H9 (cell line): Measurements from ENCODE around the gene KNSTRN. TPM values are rescaled to one million over a fixed set of nuclear protein-coding genes. Genes with fewer than 3 reads are reported as not detected.

Experiments used
- DNase-seq: peaks from one replicate; pipeline ENCODE4 v3.0.0-alpha.2; 2017
- H2AFZ ChIP-seq: one replicate; pipeline ENCODE4 v1.6.1; 2013; ENCODE audit warnings: mild to moderate bottlenecking, low read length, control low read depth, moderate library complexity
- H2AK5ac ChIP-seq: 2 replicates; pipeline ENCODE4 v1.6.1; 2013; ENCODE audit warnings: low read length, control low read depth, mixed read lengths; ENCODE audit not compliant: insufficient read length
- H2BK120ac ChIP-seq: one replicate; pipeline ENCODE4 v1.6.1; 2013; ENCODE audit warnings: low read depth, mild to moderate bottlenecking, low read length, control low read depth, inconsistent platforms; ENCODE audit not compliant: poor library complexity, severe bottlenecking
- H2BK12ac ChIP-seq: 2 replicates; pipeline ENCODE4 v1.6.1; 2013; ENCODE audit warnings: low read length, control low read depth, mixed read lengths, low read depth; ENCODE audit not compliant: insufficient read length
- H2BK15ac ChIP-seq: 2 replicates; pipeline ENCODE4 v1.6.1; 2013; ENCODE audit warnings: low read depth, low read length, control low read depth
- H2BK20ac ChIP-seq: one replicate; pipeline ENCODE4 v1.6.1; 2013; ENCODE audit warnings: low read depth, mild to moderate bottlenecking, low read length, control low read depth, inconsistent platforms; ENCODE audit not compliant: poor library complexity, severe bottlenecking
- H2BK5ac ChIP-seq: 2 replicates; pipeline ENCODE4 v1.6.1; 2013; ENCODE audit warnings: low read length, control low read depth, mixed read lengths; ENCODE audit not compliant: insufficient read length
- H3K14ac ChIP-seq: 2 replicates; pipeline ENCODE4 v1.6.1; 2013; ENCODE audit warnings: low read length, control low read depth; ENCODE audit not compliant: insufficient read depth
- H3K18ac ChIP-seq: 2 replicates; pipeline ENCODE4 v1.6.1; 2013; ENCODE audit warnings: low read depth, mild to moderate bottlenecking, mixed read lengths, low read length, control low read depth; ENCODE audit not compliant: insufficient read length
- H3K23ac ChIP-seq: 2 replicates; pipeline ENCODE4 v1.6.1; 2013; ENCODE audit warnings: low read length, control low read depth, mixed read lengths, low read depth; ENCODE audit not compliant: insufficient read length
- H3K23me2 ChIP-seq: 2 replicates; pipeline ENCODE4 v1.6.1; 2013; ENCODE audit warnings: low read depth, mild to moderate bottlenecking, mixed read lengths, low read length, control low read depth; ENCODE audit not compliant: insufficient read length, poor library complexity, severe bottlenecking
- H3K27ac ChIP-seq: 2 replicates; pipeline ENCODE4 v1.5.1; 2013; ENCODE audit warnings: low read length, control low read depth, mixed read lengths, low read depth; ENCODE audit not compliant: insufficient read length
- H3K27me3 ChIP-seq: 2 replicates; pipeline ENCODE4 v1.6.1; 2013; ENCODE audit warnings: low read length, control low read depth, inconsistent platforms; ENCODE audit not compliant: insufficient read depth
- H3K4ac ChIP-seq: 2 replicates; pipeline ENCODE4 v1.6.1; 2013; ENCODE audit warnings: low read depth, mild to moderate bottlenecking, control low read depth, inconsistent platforms, low read length, moderate library complexity
- H3K4me1 ChIP-seq: 2 replicates; pipeline ENCODE4 v1.6.1; 2013; ENCODE audit warnings: low read length, control low read depth, inconsistent platforms; ENCODE audit not compliant: insufficient read depth
- H3K4me2 ChIP-seq: 2 replicates; pipeline ENCODE4 v1.6.1; 2013; ENCODE audit warnings: low read length, control low read depth, mixed read lengths; ENCODE audit not compliant: insufficient read length, insufficient read depth
- H3K56ac ChIP-seq: 2 replicates; pipeline ENCODE4 v1.6.1; 2013; ENCODE audit warnings: low read depth, mild to moderate bottlenecking, mixed read lengths, low read length, control low read depth; ENCODE audit not compliant: insufficient read length
- H3K79me1 ChIP-seq: 2 replicates; pipeline ENCODE4 v1.6.1; 2013; ENCODE audit warnings: low read depth, mild to moderate bottlenecking, moderate library complexity, low read length, control low read depth, inconsistent platforms; ENCODE audit not compliant: insufficient read depth, poor library complexity, severe bottlenecking
- H3K79me2 ChIP-seq: 2 replicates; pipeline ENCODE4 v1.6.1; 2013; ENCODE audit warnings: low read length, control low read depth, inconsistent platforms; ENCODE audit not compliant: insufficient read depth
- H3K9ac ChIP-seq: 2 replicates; pipeline ENCODE4 v1.6.1; 2013; ENCODE audit warnings: low read length, control low read depth, mixed read lengths; ENCODE audit not compliant: insufficient read length; ENCODE audit errors: extremely low read depth
- H3K9me3 ChIP-seq: one replicate; pipeline ENCODE4 v1.6.1; 2013; ENCODE audit warnings: low read depth, low read length, inconsistent platforms; ENCODE audit not compliant: control insufficient read depth
- H3T11ph ChIP-seq: one replicate; pipeline ENCODE4 v1.6.1; 2013; ENCODE audit warnings: mild to moderate bottlenecking, low read length, control low read depth, inconsistent platforms
- H4K20me1 ChIP-seq: one replicate; pipeline ENCODE4 v1.6.1; 2013; ENCODE audit not compliant: control insufficient read depth, insufficient read length, insufficient read depth
- H4K5ac ChIP-seq: 2 replicates; pipeline ENCODE4 v1.6.1; 2013; ENCODE audit warnings: low read depth, mild to moderate bottlenecking, mixed read lengths, low read length, control low read depth; ENCODE audit not compliant: insufficient read length
- H4K8ac ChIP-seq: replicated peaks from 2 replicates; pipeline ENCODE4 v1.6.1; 2013; ENCODE audit warnings: low read length, control low read depth, mixed read lengths, low read depth; ENCODE audit not compliant: insufficient read length
- H4K91ac ChIP-seq: 2 replicates; pipeline ENCODE4 v1.6.1; 2013; ENCODE audit warnings: low read depth, mild to moderate bottlenecking, moderate library complexity, mixed read lengths, low read length, control low read depth; ENCODE audit not compliant: insufficient read length
- H3K27ac Mint-ChIP-seq, 3 experiments: 2 replicates in 2 of 3; 3 replicates in 1 of 3; pipeline ENCODE4 v1.8.0; 2020 to 2021; ENCODE audit warnings: mixed read lengths in 3 of 3, mild to moderate bottlenecking in 1 of 3, moderate library complexity in 1 of 3
- H3K27me3 Mint-ChIP-seq: 2 replicates; pipeline ENCODE4 v1.8.0; 2021; ENCODE audit warnings: low read depth, mild to moderate bottlenecking, moderate library complexity, mixed read lengths
- H3K36me3 Mint-ChIP-seq, 3 experiments: 2 replicates in 2 of 3; 3 replicates in 1 of 3; pipeline ENCODE4 v1.8.0; 2020 to 2021; ENCODE audit warnings: low read depth in 3 of 3, mixed read lengths in 3 of 3; ENCODE audit not compliant: insufficient read depth in 1 of 3
- H3K4me1 Mint-ChIP-seq, 2 experiments: 2 replicates each; pipeline ENCODE4 v1.8.0; 2020; ENCODE audit warnings: mixed read lengths in 2 of 2
- H3K4me3 Mint-ChIP-seq, 2 experiments: 2 replicates in 1 of 2; 3 replicates in 1 of 2; pipeline ENCODE4 v1.8.0; 2020 to 2021; ENCODE audit warnings: mild to moderate bottlenecking in 2 of 2, mixed read lengths in 2 of 2, moderate library complexity in 1 of 2
- H3K9me3 Mint-ChIP-seq, 2 experiments: 2 replicates in 1 of 2; 3 replicates in 1 of 2; pipeline ENCODE4 v1.8.0; 2020; ENCODE audit warnings: mild to moderate bottlenecking in 2 of 2, mixed read lengths in 2 of 2, moderate library complexity in 1 of 2
- CTCF ChIP-seq: fragments of 200-600 bp; sonication (generic); conservative IDR thresholded peaks from 3 replicates; pipeline ENCODE4 v1.8.0; 2021; ENCODE audit warnings: antibody characterized with exemption, mild to moderate bottlenecking
- WGBS: extraction: QIAGEN DNeasy Blood & Tissue Kit; methylation state at CpG from one replicate; pipeline ENCODE4 v1.1.7; 2013; ENCODE audit warnings: missing lambda C conversion rate, low lambda C conversion rate, mixed read lengths; ENCODE audit not compliant: insufficient read length; ENCODE audit errors: extremely low coverage; 5-methylcytosine and 5-hydroxymethylcytosine counted together
- total RNA-seq: library from RNA; stranded (reverse); gene quantifications from 2 replicates; pipeline ENCODE4 v1.2.1, GENCODE V29; 2021

The KNSTRN gene
- total RNA-seq, 1 experiment from 2014 or later, result 53.9 TPM

- Histone ChIP-seq H2BK12ac (no peak overlapping the region), H2BK20ac (no peak overlapping the region), H3K56ac (no peak overlapping the region), H2BK15ac (no peak overlapping the region), H3K79me1 (no peaks in the 10 kb centered on the region), H3K14ac (no peak overlapping the region; the same call in 1 of the 2 replicates), H4K8ac (no peak overlapping the region), H3K27me3 (no peaks in the 10 kb centered on the region), H4K91ac (no peak overlapping the region), H2AK5ac (no peak overlapping the region), H4K20me1 (no peaks in the 10 kb centered on the region), H3K9me3 (no peaks in the 10 kb centered on the region), H2AFZ (no peak overlapping the region), H3K9ac (no peak overlapping the region), H3T11ph (no peak overlapping the region), H2BK5ac (no peak overlapping the region), H4K5ac (no peak overlapping the region), H2BK120ac (no peak overlapping the region), H3K79me2 (no peaks in the 10 kb centered on the region), H3K18ac (no peak overlapping the region), H3K27ac (no peak overlapping the region), H3K4me1 (no peaks in the 10 kb centered on the region), H3K4ac (no peak overlapping the region), H3K23ac (no peak overlapping the region), H3K4me2 (no peak overlapping the region), H3K23me2 (no peaks in the 10 kb centered on the region)
- no peak for DNase-seq
- Mint-ChIP-seq H3K4me1 (peaks cover 27 to 41% of the 10 kb centered on the region in 2 experiments), H3K36me3 (peaks cover 3 to 13% (median 7%) of the 10 kb centered on the region in 3 experiments; a peak in 6 of 7 replicates), H3K27ac (no peak overlapping the region), H3K4me3 (no peak overlapping the region), H3K27me3 (peaks cover 11% of the 10 kb centered on the region), H3K9me3 (peaks cover 0 to 4% of the 10 kb centered on the region in 2 experiments; a peak in 1 of 5 replicates)
- WGBS, result no CpG with 5 or more reads among the region's 12 CpGs
- no peak for TF ChIP-seq CTCF
Observed at GRCh38 chr15:40333922-40334492, 48.5 kb upstream of the KNSTRN start.
